Neural cell (in vitro differentiated cells): ENCODE measurements around the gene DZIP1L. TPM values are rescaled to one million over a fixed set of nuclear protein-coding genes. Genes with fewer than 3 reads are reported as not detected.

Experiments
- H2AFZ ChIP-seq: fragments of 200-600, 300-800 bp; sonication (generic), shearing (Covaris generic); 2 replicates; pipeline ENCODE4 v1.6.0; 2014; ENCODE audit warnings: low read depth, mild to moderate bottlenecking, antibody characterized with exemption, low read length, moderate library complexity
- H3F3A ChIP-seq: fragments of 200-600 bp; shearing (Covaris generic); 2 replicates; pipeline ENCODE4 v1.6.1; 2016; ENCODE audit warnings: mild to moderate bottlenecking, moderate library complexity, mixed read lengths, antibody characterized with exemption, low read length; ENCODE audit not compliant: insufficient read depth, poor library complexity, severe bottlenecking
- H3K27ac ChIP-seq: fragments of 200-600, 300-800 bp; sonication (generic), shearing (Covaris generic); 2 replicates; pipeline ENCODE4 v1.5.1; 2014; ENCODE audit warnings: mild to moderate bottlenecking, low read length, moderate library complexity
- H3K27me3 ChIP-seq: fragments of 300-800, 200-600 bp; sonication (generic), shearing (Covaris generic); 2 replicates; pipeline ENCODE4 v1.6.0; 2014; ENCODE audit warnings: mild to moderate bottlenecking, low read depth, low read length, moderate library complexity; ENCODE audit not compliant: insufficient read depth
- H3K36me3 ChIP-seq: fragments of 300-800, 200-600 bp; sonication (generic), shearing (Covaris generic); 2 replicates; pipeline ENCODE4 v1.5.1; 2014; ENCODE audit warnings: mild to moderate bottlenecking, antibody characterized with exemption, low read length, moderate library complexity; ENCODE audit not compliant: insufficient read depth
- H3K4me2 ChIP-seq: fragments of 300-800, 200-600 bp; sonication (generic), shearing (Covaris generic); 2 replicates; pipeline ENCODE4 v1.6.0; 2014; ENCODE audit warnings: mild to moderate bottlenecking, low read length
- H3K4me3 ChIP-seq: fragments of 300-800, 200-600 bp; sonication (generic), shearing (Covaris generic); 2 replicates; pipeline ENCODE4 v1.5.1; 2014; ENCODE audit warnings: mild to moderate bottlenecking, low read length, moderate library complexity
- H3K79me2 ChIP-seq: fragments of 200-600 bp; shearing (Covaris generic); replicated peaks from 2 replicates; pipeline ENCODE4 v1.6.0; 2014; ENCODE audit warnings: mild to moderate bottlenecking, low read length, moderate library complexity; ENCODE audit not compliant: insufficient read depth
- H3K9ac ChIP-seq: fragments of 300-800, 200-600 bp; sonication (generic), shearing (Covaris generic); 2 replicates; pipeline ENCODE4 v1.6.1; 2016; ENCODE audit warnings: mild to moderate bottlenecking, low read length, mixed read lengths
- H3K9me2 ChIP-seq: fragments of 200-600 bp; shearing (Covaris generic); 2 replicates; pipeline ENCODE4 v1.6.1; 2016; ENCODE audit warnings: mild to moderate bottlenecking, low read length, mixed read lengths; ENCODE audit not compliant: insufficient read depth
- H3K9me3 ChIP-seq: fragments of 200-600, 300-800 bp; sonication (generic), shearing (Covaris generic); 2 replicates; pipeline ENCODE4 v1.6.1; 2016; ENCODE audit warnings: mild to moderate bottlenecking, mixed run types, low read length, moderate library complexity, mixed read lengths
- H4K20me1 ChIP-seq: fragments of 200-600 bp; shearing (Covaris generic); 2 replicates; pipeline ENCODE4 v1.6.1; 2016; ENCODE audit warnings: mild to moderate bottlenecking, mixed run types; ENCODE audit not compliant: insufficient read depth
- CTCF ChIP-seq: fragments of 450-650 bp; IDR thresholded peaks from 2 replicates; pipeline ENCODE4 v1.5.1; 2014; ENCODE audit warnings: antibody characterized with exemption, mild to moderate bottlenecking, moderate library complexity; ENCODE audit not compliant: poor library complexity, severe bottlenecking
- EP300 ChIP-seq: fragments of 450-650 bp; conservative IDR thresholded peaks from 2 replicates; pipeline ENCODE4 v1.6.1; 2014; ENCODE audit warnings: antibody characterized with exemption, mild to moderate bottlenecking, moderate library complexity; ENCODE audit not compliant: poor library complexity, severe bottlenecking
- EZH2 ChIP-seq: fragments of 200-600, 300-800 bp; shearing (Covaris generic), sonication (generic); IDR thresholded peaks from 2 replicates; pipeline ENCODE4 v1.6.1; 2014; ENCODE audit warnings: antibody characterized with exemption, low read length, borderline replicate concordance, mild to moderate bottlenecking; ENCODE audit not compliant: insufficient read depth, poor library complexity, severe bottlenecking
- MXI1 ChIP-seq: fragments of 450-650 bp; conservative IDR thresholded peaks from 2 replicates; pipeline ENCODE4 v1.6.1; 2014; ENCODE audit warnings: antibody characterized with exemption, mild to moderate bottlenecking; ENCODE audit not compliant: poor library complexity, severe bottlenecking
- POLR2AphosphoS5 ChIP-seq: IDR thresholded peaks from 2 replicates; pipeline ENCODE4 v1.6.1; 2012
- RAD21 ChIP-seq: fragments of 450-650 bp; conservative IDR thresholded peaks from 2 replicates; pipeline ENCODE4 v1.6.1; 2014; ENCODE audit warnings: antibody characterized with exemption, mild to moderate bottlenecking, moderate library complexity
- SMC3 ChIP-seq: fragments of 450-650 bp; conservative IDR thresholded peaks from 2 replicates; pipeline ENCODE4 v1.6.1; 2014; ENCODE audit warnings: antibody characterized with exemption, mild to moderate bottlenecking, moderate library complexity; ENCODE audit not compliant: poor library complexity
- TAF1 ChIP-seq: IDR thresholded peaks from 2 replicates; pipeline ENCODE4 v1.6.1; 2012; ENCODE audit warnings: low read depth
- polyA plus RNA-seq: library from polyadenylated mRNA; depleted of rRNA; stranded (reverse); fragments of >200 nt; gene quantifications from 2 replicates; pipeline ENCODE4 v1.2.3, GENCODE V29; 2014
- TF ChIP-seq, protein P1 (sequence below): IDR thresholded peaks from 2 replicates; pipeline ENCODE4 v1.6.1; 2012; ENCODE audit warnings: borderline replicate concordance

Gene DZIP1L
- polyA plus RNA-seq, 1 donor from 2014 or later: 1.7 TPM

GRCh38 chr3:138046955-138047354 lies 68.5 kb downstream of the DZIP1L start:
- no peaks in the 10 kb centered on the region for H3K9me3 ChIP-seq
- TF ChIP-seq TAF1 (no peak), MXI1 (no peak), EP300 (no peak), RAD21 (no peak), CTCF (no peak), SMC3 (no peak), EZH2 (no peak), POLR2AphosphoS5 (no peak)
- TF ChIP-seq, protein P1, sequence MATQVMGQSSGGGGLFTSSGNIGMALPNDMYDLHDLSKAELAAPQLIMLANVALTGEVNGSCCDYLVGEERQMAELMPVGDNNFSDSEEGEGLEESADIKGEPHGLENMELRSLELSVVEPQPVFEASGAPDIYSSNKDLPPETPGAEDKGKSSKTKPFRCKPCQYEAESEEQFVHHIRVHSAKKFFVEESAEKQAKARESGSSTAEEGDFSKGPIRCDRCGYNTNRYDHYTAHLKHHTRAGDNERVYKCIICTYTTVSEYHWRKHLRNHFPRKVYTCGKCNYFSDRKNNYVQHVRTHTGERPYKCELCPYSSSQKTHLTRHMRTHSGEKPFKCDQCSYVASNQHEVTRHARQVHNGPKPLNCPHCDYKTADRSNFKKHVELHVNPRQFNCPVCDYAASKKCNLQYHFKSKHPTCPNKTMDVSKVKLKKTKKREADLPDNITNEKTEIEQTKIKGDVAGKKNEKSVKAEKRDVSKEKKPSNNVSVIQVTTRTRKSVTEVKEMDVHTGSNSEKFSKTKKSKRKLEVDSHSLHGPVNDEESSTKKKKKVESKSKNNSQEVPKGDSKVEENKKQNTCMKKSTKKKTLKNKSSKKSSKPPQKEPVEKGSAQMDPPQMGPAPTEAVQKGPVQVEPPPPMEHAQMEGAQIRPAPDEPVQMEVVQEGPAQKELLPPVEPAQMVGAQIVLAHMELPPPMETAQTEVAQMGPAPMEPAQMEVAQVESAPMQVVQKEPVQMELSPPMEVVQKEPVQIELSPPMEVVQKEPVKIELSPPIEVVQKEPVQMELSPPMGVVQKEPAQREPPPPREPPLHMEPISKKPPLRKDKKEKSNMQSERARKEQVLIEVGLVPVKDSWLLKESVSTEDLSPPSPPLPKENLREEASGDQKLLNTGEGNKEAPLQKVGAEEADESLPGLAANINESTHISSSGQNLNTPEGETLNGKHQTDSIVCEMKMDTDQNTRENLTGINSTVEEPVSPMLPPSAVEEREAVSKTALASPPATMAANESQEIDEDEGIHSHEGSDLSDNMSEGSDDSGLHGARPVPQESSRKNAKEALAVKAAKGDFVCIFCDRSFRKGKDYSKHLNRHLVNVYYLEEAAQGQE: no peak
- H2AFZ ChIP-seq: no peak overlapping the region
- no peaks in the 10 kb centered on the region for H3K36me3 ChIP-seq
- no peaks in the 10 kb centered on the region for H3F3A ChIP-seq
- H3K4me2 ChIP-seq: no peak overlapping the region
- H3K9me2 ChIP-seq: no peaks in the 10 kb centered on the region
- H3K27me3 ChIP-seq: no peaks in the 10 kb centered on the region
- H3K4me3 ChIP-seq: no peak overlapping the region
- H3K27ac ChIP-seq: no peak overlapping the region
- no peaks in the 10 kb centered on the region for H4K20me1 ChIP-seq
- no peaks in the 10 kb centered on the region for H3K79me2 ChIP-seq
- H3K9ac ChIP-seq: no peak overlapping the region

- Histone ChIP-seq H3K4me2 (no peak overlapping the region), H3K79me2 (no peaks in the 10 kb centered on the region), H3K36me3 (no peaks in the 10 kb centered on the region), H3K4me3 (no peak overlapping the region), H3K9ac (no peak overlapping the region), H4K20me1 (no peaks in the 10 kb centered on the region), H3K9me3 (no peaks in the 10 kb centered on the region), H3K27me3 (no peaks in the 10 kb centered on the region), H3K27ac (no peak overlapping the region), H3K9me2 (no peaks in the 10 kb centered on the region), H2AFZ (no peak overlapping the region), H3F3A (no peaks in the 10 kb centered on the region)
- TF ChIP-seq EZH2 (no peak), MXI1 (no peak), CTCF (no peak), RAD21 (no peak), EP300 (no peak), SMC3 (no peak), TAF1 (no peak), POLR2AphosphoS5 (no peak)
- TF ChIP-seq, protein P1: no peak
Measured at GRCh38 chr3:138046085-138046484, 69.3 kb downstream of the DZIP1L start.
